Measurements from ENCODE around the gene NACC1.

Gene NACC1

GRCh38 chr19:13070425-13071140, 47.5 kb upstream of the NACC1 start:
- Histone ChIP-seq H3K4me3 (ENCODE audit: low read depth, low read length) (no peak overlapping the region), H3K27ac (ENCODE audit: extremely low read depth, low read depth, low read length) (no peak overlapping the region), H3K4me1 (ENCODE audit: control insufficient read depth, insufficient read depth, low read length) (no peaks in the 10 kb centered on the region; the same call in 1 of the 2 replicates), H3K36me3 (ENCODE audit: control insufficient read depth in 2 of 2, insufficient read depth in 1 of 2, low read length in 2 of 2) (no peaks in the 10 kb centered on the region), H3K9me3 (ENCODE audit: control insufficient read depth, insufficient read depth, low read depth, low read length) (no peaks in the 10 kb centered on the region)
- CTCF ChIA-PET, result interaction anchor here (0.5 to 7.3 kb wide), 9 partner anchors 8 to 576 kb away, joined by 3 to 57 read pairs (median 4); no protein-coding TSS in a partner anchor
- no peak for TF ChIP-seq ZNF48 (tag by site-specific recombination; IDR thresholded peaks at IDR 0.05)
- no peak for TF ChIP-seq ZNF571 (tag by site-specific recombination; IDR thresholded peaks at IDR 0.05)
- no peak for TF ChIP-seq ZNF473 (tag by site-specific recombination; IDR thresholded peaks at IDR 0.05)
- TF ChIP-seq TRIM28 (IDR thresholded peaks at IDR 0.05; ENCODE audit: borderline replicate concordance, low read length), result no peak
- no peak for TF ChIP-seq ZBTB8A (tag by site-specific recombination; IDR thresholded peaks at IDR 0.05)
- no peak for TF ChIP-seq AEBP2 (tag by site-specific recombination; IDR thresholded peaks at IDR 0.05; ENCODE audit: borderline replicate concordance)
- TF ChIP-seq BCL6B (tag by site-specific recombination; IDR thresholded peaks at IDR 0.05), result no peak
- no peak for TF ChIP-seq ZNF121 (tag by site-specific recombination; IDR thresholded peaks at IDR 0.05)
- no peak for TF ChIP-seq ZNF580 (tag by site-specific recombination; IDR thresholded peaks at IDR 0.05)
- no peak for TF ChIP-seq ZNF645 (tag by site-specific recombination; IDR thresholded peaks at IDR 0.05)
- TF ChIP-seq KLF8 (tag by site-specific recombination; IDR thresholded peaks at IDR 0.05), result no peak
- TF ChIP-seq ZNF174 (tag by site-specific recombination; IDR thresholded peaks at IDR 0.05), result no peak
- TF ChIP-seq ZNF610 (tag by site-specific recombination; IDR thresholded peaks at IDR 0.05; ENCODE audit: borderline replicate concordance), result no peak
- POLR2A ChIA-PET, result interaction anchor here (0.6 to 1.5 kb wide), 2 partner anchors 9 to 178 kb away, joined by 3 to 9 read pairs; no protein-coding TSS in a partner anchor

- TF ChIP-seq ZNF239 (tag by site-specific recombination; IDR thresholded peaks at IDR 0.05), result no peak
- 0 out of 2 replicates have a peak, but pooled peaks have one; percentile 13 for TF ChIP-seq GLIS2 (tag by site-specific recombination; IDR thresholded peaks at IDR 0.05)
- CTCF ChIA-PET, result interaction anchor here (0.8 to 7.3 kb wide), 3 partner anchors 9 to 94 kb away, joined by 3 to 57 read pairs (median 13); no protein-coding TSS in a partner anchor
- Histone ChIP-seq H3K4me1 (ENCODE audit: control insufficient read depth, insufficient read depth, low read length) (no peaks in the 10 kb centered on the region; the same call in 1 of the 2 replicates), H3K36me3 (ENCODE audit: control insufficient read depth in 2 of 2, insufficient read depth in 1 of 2, low read length in 2 of 2) (no peaks in the 10 kb centered on the region), H3K4me3 (ENCODE audit: low read depth, low read length) (no peak overlapping the region), H3K9me3 (ENCODE audit: control insufficient read depth, insufficient read depth, low read depth, low read length) (no peaks in the 10 kb centered on the region), H3K27ac (ENCODE audit: extremely low read depth, low read depth, low read length) (no peak overlapping the region)
- POLR2A ChIA-PET, result no interaction called here
Observed at GRCh38 chr19:13071444-13072187, 46.4 kb upstream of the NACC1 start.
